Fibroblast of the aortic adventitia (primary cell): ENCODE results near the gene STAG1. TPM values are rescaled to one million over a fixed set of nuclear protein-coding genes. Genes with fewer than 3 reads are reported as not detected.
"Not testable (repeated sequence)": the region's sequence is repeated elsewhere in the genome, so short reads cannot be mapped to it uniquely, and the experiment has no call there.

ENCODE experiments used
- DNase-seq: peaks from one replicate; pipeline ENCODE4 v3.0.0-alpha.2; 2010; ENCODE audit warnings: low read depth
- H3K4me3 ChIP-seq: 2 replicates; pipeline ENCODE4 v1.5.1; 2011; ENCODE audit warnings: low read depth, mild to moderate bottlenecking, control low read depth, low read length, moderate library complexity
- CTCF ChIP-seq: IDR thresholded peaks from 2 replicates; pipeline ENCODE4 v1.5.1; 2011; ENCODE audit warnings: mild to moderate bottlenecking, low read length, control low read depth, inconsistent platforms; ENCODE audit not compliant: insufficient read depth
- total RNA-seq: library from RNA; depleted of rRNA; stranded (reverse); fragments of >200 nt; gene quantifications from 2 replicates; pipeline ENCODE4 v1.2.3, GENCODE V29; 2012; ENCODE audit warnings: low replicate concordance

Gene STAG1
- total RNA-seq, 1 donor, result 78.0 TPM

GRCh38 chr3:136783708-136784191, 31.6 kb upstream of the STAG1 start:
- TF ChIP-seq CTCF, result no peak
- peak; percentile 13 for DNase-seq
- H3K4me3 ChIP-seq, result no peak overlapping the region

DNA sequence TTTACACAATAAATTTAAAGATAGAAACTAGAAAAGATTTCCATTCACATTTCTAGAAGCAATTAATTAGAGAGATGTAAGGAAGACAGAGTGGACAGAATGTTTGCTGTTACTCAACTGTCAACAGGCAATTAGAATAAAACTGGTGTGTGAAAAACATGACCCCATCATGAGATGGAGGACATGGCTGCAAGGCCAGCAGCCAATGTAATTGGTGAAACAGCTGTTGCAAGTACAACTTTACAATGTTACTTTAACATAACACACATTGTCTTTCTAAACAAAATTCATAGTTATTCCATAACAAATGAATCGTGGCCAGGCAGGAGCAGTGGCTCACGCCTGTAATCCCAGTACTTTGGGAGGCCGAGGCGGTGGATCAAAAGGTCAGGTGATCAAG, 28.6 kb upstream of the STAG1 start:
- no peak for DNase-seq

GRCh38 chr3:136778865-136779264, 26.7 kb upstream of the STAG1 start:
- no peak for TF ChIP-seq CTCF
- no peak overlapping the region for H3K4me3 ChIP-seq
- DNase-seq, result peak; percentile 42

More for the DNA sequence above, 28.6 kb upstream of the STAG1 start:
- TF ChIP-seq CTCF, result no peak
- no peak overlapping the region for H3K4me3 ChIP-seq

DNA sequence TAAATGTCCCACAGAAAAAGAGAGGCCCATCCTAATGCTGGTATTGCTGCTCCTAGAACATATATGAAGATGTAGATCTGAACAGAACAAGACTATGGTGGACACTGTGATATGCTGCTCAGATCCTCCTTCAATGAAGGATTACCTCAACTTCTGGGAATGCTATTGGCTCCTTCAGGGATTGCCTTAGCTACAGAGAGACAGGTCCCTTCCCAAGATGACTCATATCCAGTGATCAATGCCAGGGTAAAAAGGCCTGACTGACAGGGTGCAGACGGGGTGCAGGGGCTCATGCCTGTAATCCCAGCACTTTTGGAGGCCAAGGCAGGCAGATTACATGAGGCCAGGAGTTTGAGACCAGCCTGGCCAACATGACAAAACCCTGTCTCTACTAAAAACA, 20.5 kb upstream of the STAG1 start:
- no peak for TF ChIP-seq CTCF
- DNase-seq, result peak; percentile 53

GRCh38 chr3:136758160-136759102, 6.3 kb upstream of the STAG1 start:
- TF ChIP-seq CTCF, result peak; percentile 31
- not testable (repeated sequence) for H3K4me3 ChIP-seq
- DNase-seq, result peak; percentile 27

More for the DNA sequence above, 20.5 kb upstream of the STAG1 start:
- no peak overlapping the region for H3K4me3 ChIP-seq

DNA sequence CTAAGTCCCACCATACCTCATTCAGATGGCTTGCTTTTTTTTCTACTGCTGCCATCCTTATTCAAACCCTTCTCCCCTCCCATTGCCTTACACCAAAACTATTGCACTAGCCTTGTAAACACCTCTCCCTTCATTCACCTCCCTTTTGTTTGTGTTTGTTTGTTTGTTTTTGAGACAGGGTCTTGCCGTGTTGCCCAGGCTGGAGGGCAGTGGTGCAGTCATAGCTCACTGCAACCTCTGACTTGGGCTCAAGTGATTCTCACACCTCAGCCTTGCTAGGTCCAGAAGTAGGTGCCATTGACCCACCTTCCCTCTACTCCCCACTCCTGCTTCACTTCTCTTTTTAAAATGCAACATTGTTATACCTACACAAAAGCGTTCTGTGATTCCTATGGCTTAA, 3.0 kb upstream of the STAG1 start:
- no peak for DNase-seq
- no peak overlapping the region for H3K4me3 ChIP-seq
- no peak for TF ChIP-seq CTCF
